ENCODE results near the gene CADPS.

DNA sequence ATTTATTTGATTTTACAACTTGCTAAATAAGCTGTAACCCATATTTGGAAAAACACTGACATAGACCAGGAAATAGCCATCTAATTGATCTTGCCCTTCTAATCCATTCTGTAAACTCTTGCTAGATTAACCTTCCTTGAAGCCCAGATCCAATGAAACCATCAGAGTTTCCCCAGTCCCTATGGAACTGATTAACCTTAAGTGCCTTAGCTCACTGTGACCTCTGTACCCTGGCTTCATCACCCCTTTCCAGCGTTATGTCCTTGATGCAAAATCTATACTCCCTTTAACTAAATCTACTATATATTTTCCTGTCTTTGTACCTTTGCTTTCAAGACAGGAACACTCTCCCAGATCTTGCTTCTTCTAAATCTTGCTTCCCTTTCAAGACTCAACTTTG is 42.9 kb upstream of the CADPS start:
- TF ChIP-seq, protein P1, sequence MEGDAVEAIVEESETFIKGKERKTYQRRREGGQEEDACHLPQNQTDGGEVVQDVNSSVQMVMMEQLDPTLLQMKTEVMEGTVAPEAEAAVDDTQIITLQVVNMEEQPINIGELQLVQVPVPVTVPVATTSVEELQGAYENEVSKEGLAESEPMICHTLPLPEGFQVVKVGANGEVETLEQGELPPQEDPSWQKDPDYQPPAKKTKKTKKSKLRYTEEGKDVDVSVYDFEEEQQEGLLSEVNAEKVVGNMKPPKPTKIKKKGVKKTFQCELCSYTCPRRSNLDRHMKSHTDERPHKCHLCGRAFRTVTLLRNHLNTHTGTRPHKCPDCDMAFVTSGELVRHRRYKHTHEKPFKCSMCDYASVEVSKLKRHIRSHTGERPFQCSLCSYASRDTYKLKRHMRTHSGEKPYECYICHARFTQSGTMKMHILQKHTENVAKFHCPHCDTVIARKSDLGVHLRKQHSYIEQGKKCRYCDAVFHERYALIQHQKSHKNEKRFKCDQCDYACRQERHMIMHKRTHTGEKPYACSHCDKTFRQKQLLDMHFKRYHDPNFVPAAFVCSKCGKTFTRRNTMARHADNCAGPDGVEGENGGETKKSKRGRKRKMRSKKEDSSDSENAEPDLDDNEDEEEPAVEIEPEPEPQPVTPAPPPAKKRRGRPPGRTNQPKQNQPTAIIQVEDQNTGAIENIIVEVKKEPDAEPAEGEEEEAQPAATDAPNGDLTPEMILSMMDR (conservative IDR thresholded peaks at IDR 0.05) = no peak
- TF ChIP-seq ZFX (IDR thresholded peaks at IDR 0.05) = no peak
